ENCODE results near the gene RPP30.

Gene RPP30

DNA sequence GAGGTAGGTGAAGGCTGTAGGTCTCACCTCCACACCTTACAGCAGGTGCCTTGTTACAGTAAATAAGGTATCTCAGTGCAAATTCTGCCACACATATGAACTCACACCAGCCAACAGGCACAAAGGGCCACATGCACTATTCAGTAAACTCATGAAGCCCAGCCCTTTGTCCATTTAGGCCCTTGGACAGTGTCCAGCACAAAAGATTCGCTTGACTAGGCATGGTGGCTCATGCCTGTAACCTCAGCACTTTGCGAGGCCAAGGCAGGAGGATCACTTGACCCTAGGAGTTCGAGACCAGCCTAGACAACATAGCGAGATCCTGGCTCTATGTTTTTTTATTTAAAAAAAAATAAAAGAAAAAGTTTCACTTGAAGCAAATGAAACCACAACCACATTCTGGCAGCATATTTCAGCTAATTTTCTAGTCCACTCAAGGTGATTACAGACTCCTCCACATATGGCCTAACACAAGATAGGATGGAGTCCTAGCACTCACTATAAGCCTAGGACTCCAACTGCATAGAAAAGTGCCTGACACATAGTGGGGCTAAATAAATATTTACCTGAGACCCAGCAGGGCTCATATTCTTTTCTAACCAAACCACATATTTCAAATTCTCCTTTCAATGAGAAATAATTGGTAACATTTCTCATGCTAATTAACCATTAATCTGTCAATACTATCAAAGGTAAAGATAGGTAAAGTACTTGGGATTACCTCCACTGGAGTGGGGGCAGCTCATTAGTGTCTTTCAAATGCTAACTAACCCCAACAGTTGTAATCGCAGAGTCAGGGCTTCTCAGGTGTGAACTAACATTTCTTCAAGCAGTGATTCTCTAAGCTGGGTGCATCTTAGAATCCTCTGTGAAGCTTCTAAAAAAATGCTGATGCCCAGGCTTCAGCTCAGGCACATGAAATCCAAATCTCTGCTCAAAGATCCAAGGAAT lies 53.6 kb downstream of the RPP30 start:
- Histone ChIP-seq H2AFZ (ENCODE audit: low read length) (no peak overlapping the region), H3K79me2 (ENCODE audit: low read length) (no peaks in the 10 kb centered on the region), H3K27ac (ENCODE audit: low read length) (no peak overlapping the region), H3K4me3 (ENCODE audit: low read length) (no peak overlapping the region), H3K36me3 (replicated peaks; ENCODE audit: insufficient read depth, low read length) (no peaks in the 10 kb centered on the region), H3K27me3 (replicated peaks; ENCODE audit: insufficient read depth, low read length) (no peaks in the 10 kb centered on the region), H3F3A (ENCODE audit: insufficient read depth, low read length) (no peaks in the 10 kb centered on the region), H3K9me2 (replicated peaks; ENCODE audit: insufficient read depth, low read length) (no peaks in the 10 kb centered on the region), H3K9me3 (replicated peaks; ENCODE audit: insufficient read depth, low read length) (no peaks in the 10 kb centered on the region), H3K4me1 (ENCODE audit: low read length) (no peaks in the 10 kb centered on the region), H3K4me2 (ENCODE audit: low read depth, low read length) (no peak overlapping the region), H3K9ac (ENCODE audit: low read length) (no peak overlapping the region), H4K20me1 (ENCODE audit: insufficient read depth, low read length) (no peaks in the 10 kb centered on the region)
- no peak for TF ChIP-seq EZH2 (optimal IDR thresholded peaks at IDR 0.05; ENCODE audit: low read depth, low read length)
- no peak for TF ChIP-seq EZH2phosphoT487 (IDR thresholded peaks at IDR 0.05; ENCODE audit: low read length)
- TF ChIP-seq, protein P1, sequence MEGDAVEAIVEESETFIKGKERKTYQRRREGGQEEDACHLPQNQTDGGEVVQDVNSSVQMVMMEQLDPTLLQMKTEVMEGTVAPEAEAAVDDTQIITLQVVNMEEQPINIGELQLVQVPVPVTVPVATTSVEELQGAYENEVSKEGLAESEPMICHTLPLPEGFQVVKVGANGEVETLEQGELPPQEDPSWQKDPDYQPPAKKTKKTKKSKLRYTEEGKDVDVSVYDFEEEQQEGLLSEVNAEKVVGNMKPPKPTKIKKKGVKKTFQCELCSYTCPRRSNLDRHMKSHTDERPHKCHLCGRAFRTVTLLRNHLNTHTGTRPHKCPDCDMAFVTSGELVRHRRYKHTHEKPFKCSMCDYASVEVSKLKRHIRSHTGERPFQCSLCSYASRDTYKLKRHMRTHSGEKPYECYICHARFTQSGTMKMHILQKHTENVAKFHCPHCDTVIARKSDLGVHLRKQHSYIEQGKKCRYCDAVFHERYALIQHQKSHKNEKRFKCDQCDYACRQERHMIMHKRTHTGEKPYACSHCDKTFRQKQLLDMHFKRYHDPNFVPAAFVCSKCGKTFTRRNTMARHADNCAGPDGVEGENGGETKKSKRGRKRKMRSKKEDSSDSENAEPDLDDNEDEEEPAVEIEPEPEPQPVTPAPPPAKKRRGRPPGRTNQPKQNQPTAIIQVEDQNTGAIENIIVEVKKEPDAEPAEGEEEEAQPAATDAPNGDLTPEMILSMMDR (IDR thresholded peaks at IDR 0.05; ENCODE audit: low read length), result no peak
- DNase-seq, result no peak

DNA sequence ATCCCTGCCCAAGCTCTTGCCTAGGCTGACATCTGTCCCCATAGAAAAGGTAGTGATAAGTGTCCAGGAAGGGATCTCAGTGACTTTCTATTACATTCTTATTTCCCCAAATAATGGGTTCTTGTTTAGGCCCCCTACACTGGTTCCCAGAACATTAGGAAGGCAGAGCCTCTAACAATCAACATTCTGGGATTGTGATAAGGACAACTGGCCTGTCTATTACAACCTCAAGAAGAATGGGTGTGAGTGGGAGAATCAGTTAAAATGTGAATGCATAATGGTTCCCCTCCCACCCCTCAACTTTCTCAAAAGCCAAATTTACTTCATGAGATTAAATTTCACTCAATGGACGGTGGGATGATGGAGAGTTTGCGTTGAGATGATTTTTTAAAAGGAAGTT lies 55.5 kb downstream of the RPP30 start:
- TF ChIP-seq EZH2phosphoT487 (IDR thresholded peaks at IDR 0.05; ENCODE audit: low read length) (no peak), EZH2 (optimal IDR thresholded peaks at IDR 0.05; ENCODE audit: low read depth, low read length) (no peak)
- TF ChIP-seq, protein P1 (IDR thresholded peaks at IDR 0.05; ENCODE audit: low read length), result no peak
- Histone ChIP-seq H3K4me3 (ENCODE audit: low read length) (no peak overlapping the region), H3K27me3 (replicated peaks; ENCODE audit: insufficient read depth, low read length) (no peaks in the 10 kb centered on the region), H2AFZ (ENCODE audit: low read length) (no peak overlapping the region), H3K9me3 (replicated peaks; ENCODE audit: insufficient read depth, low read length) (no peaks in the 10 kb centered on the region), H3F3A (ENCODE audit: insufficient read depth, low read length) (no peaks in the 10 kb centered on the region), H3K36me3 (replicated peaks; ENCODE audit: insufficient read depth, low read length) (no peaks in the 10 kb centered on the region), H3K79me2 (ENCODE audit: low read length) (no peaks in the 10 kb centered on the region), H3K9me2 (replicated peaks; ENCODE audit: insufficient read depth, low read length) (no peaks in the 10 kb centered on the region), H4K20me1 (ENCODE audit: insufficient read depth, low read length) (no peaks in the 10 kb centered on the region), H3K4me1 (ENCODE audit: low read length) (no peaks in the 10 kb centered on the region), H3K27ac (ENCODE audit: low read length) (no peak overlapping the region), H3K4me2 (ENCODE audit: low read depth, low read length) (no peak overlapping the region), H3K9ac (ENCODE audit: low read length) (no peak overlapping the region)
- no peak for DNase-seq

DNA sequence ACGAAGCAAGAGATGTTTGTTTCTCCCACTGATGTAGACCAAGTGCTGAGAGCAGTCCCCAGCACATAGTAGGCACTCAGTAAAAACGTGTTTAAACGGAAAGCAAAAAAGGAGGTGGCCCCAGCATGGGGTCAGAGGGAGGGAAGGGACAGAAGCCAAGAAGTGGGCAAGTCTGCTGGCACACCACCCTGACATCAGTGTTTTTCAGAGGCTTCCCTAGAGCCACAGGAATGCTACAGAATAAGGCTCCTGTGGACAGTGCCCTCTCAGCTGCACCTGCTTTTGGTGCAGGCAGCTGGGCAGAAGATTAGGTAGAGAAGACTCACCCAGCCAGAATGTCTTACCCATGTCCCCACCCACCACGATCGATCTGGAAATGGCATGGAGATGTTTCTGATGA lies 57.4 kb downstream of the RPP30 start:
- no peak overlapping the region for H3K4me3 ChIP-seq (ENCODE audit: low read length)
- no peak overlapping the region for H2AFZ ChIP-seq (ENCODE audit: low read length)
- no peaks in the 10 kb centered on the region for H4K20me1 ChIP-seq (ENCODE audit: insufficient read depth, low read length)
- H3K4me2 ChIP-seq (ENCODE audit: low read depth, low read length), result no peak overlapping the region
- no peaks in the 10 kb centered on the region for H3K27me3 ChIP-seq (replicated peaks; ENCODE audit: insufficient read depth, low read length)
- H3K79me2 ChIP-seq (ENCODE audit: low read length), result no peaks in the 10 kb centered on the region
- no peaks in the 10 kb centered on the region for H3K9me2 ChIP-seq (replicated peaks; ENCODE audit: insufficient read depth, low read length)
- H3F3A ChIP-seq (ENCODE audit: insufficient read depth, low read length), result no peaks in the 10 kb centered on the region
- no peaks in the 10 kb centered on the region for H3K4me1 ChIP-seq (ENCODE audit: low read length)
- H3K9ac ChIP-seq (ENCODE audit: low read length), result no peak overlapping the region
- no peak overlapping the region for H3K27ac ChIP-seq (ENCODE audit: low read length)
- H3K36me3 ChIP-seq (replicated peaks; ENCODE audit: insufficient read depth, low read length), result no peaks in the 10 kb centered on the region
- TF ChIP-seq EZH2phosphoT487 (IDR thresholded peaks at IDR 0.05; ENCODE audit: low read length) (no peak), EZH2 (optimal IDR thresholded peaks at IDR 0.05; ENCODE audit: low read depth, low read length) (no peak)
- TF ChIP-seq, protein P1 (IDR thresholded peaks at IDR 0.05; ENCODE audit: low read length), result no peak
- no peaks in the 10 kb centered on the region for H3K9me3 ChIP-seq (replicated peaks; ENCODE audit: insufficient read depth, low read length)
- no peak for DNase-seq
